AG04449 (cell line): ENCODE measurements around the gene CPNE1.
"Not testable (repeated sequence)": the region's sequence is repeated elsewhere in the genome, so short reads cannot be mapped to it uniquely, and the experiment has no call there.

Experiments used
- CTCF ChIA-PET: fragments of 350-600 bp; formaldehyde crosslinking; extraction: SDS; loops from one replicate; lab custom pipeline; 2021; ENCODE audit warnings: antibody characterized with exemption; lab: Yijun Ruan, JAX
- POLR2A ChIA-PET: fragments of 400-600, 350-600 bp; formaldehyde crosslinking; extraction: SDS; loops from one replicate; lab custom pipeline; 2020; ENCODE audit warnings: antibody characterized with exemption, inconsistent platforms; lab: Yijun Ruan, JAX
- DNase-seq: peaks from one replicate; pipeline ENCODE4 v3.0.0-alpha.2; 2010; ENCODE audit warnings: low read depth, low spot score
- H3K4me3 ChIP-seq: 2 replicates; pipeline ENCODE4 v1.5.1; 2011; ENCODE audit warnings: low read depth, mild to moderate bottlenecking, control low read depth, low read length
- TF ChIP-seq, protein P1 (sequence below): IDR thresholded peaks from one replicate; pipeline ENCODE4 v1.5.1; 2011; ENCODE audit warnings: mild to moderate bottlenecking, moderate library complexity, low read length, control low read depth, inconsistent platforms; ENCODE audit not compliant: insufficient read depth; ENCODE audit errors: missing control alignments

Gene CPNE1

DNA sequence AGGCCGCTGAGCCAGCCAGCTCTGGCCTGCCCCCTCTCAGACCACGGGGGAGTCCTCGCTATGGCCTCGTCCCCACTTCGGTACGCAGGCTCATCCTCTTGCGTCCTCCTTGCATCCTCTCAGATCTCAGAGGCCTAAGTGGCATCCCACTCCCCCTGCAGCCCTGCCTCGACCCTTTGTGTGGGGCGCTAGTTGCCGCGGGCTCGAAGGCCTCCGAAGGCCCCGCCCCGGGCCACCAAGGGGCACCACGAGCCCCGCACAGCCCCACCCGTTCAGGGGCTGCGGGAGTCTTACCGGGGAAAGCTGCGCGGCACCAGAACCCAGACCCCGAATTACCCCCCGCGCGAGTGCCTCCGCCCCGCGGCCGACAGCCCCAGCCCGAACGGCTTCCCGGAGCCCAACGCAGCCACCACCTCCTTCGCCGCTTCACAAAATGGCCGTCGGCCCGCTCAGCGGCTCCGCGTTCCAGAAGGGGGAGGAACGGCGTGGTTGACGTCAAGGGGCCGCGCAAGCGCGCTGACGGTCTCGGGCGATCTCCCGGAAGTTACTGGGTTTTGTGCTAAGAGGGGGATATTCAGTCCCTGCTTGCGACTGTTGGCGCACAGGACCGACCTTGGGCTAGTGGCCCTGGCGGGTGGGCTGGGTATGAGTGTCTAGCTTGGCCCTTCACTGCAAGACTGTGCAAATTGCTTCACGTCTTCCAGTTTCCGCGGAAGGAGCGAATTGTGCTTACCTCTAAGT lies at the start of gene CPNE1, which contains the start of gene RBM12:
CPNE1 (minus strand) TSS at position 435 of the 741 bp plus-strand sequence. CDS start 31,977 bp downstream, outside the sequence.
RBM12 (minus strand) TSS at position 435 of the 741 bp plus-strand sequence. CDS start 9,578 bp downstream, outside the sequence.
- ChIA-PET CTCF (interaction anchor here (0.7 to 1.9 kb wide), 4 partner anchors 10 to 258 kb away, joined by 3 to 6 read pairs (median 4); no protein-coding TSS in a partner anchor), POLR2A (interaction anchor here (0.9 to 1.4 kb wide), 2 partner anchors 46 to 219 kb away, joined by 3 to 8 read pairs; no protein-coding TSS in a partner anchor)
- DNase-seq: peak; percentile 41
- peak within 1 kb of the TSS; percentile 99 for H3K4me3 ChIP-seq
- TF ChIP-seq, protein P1, sequence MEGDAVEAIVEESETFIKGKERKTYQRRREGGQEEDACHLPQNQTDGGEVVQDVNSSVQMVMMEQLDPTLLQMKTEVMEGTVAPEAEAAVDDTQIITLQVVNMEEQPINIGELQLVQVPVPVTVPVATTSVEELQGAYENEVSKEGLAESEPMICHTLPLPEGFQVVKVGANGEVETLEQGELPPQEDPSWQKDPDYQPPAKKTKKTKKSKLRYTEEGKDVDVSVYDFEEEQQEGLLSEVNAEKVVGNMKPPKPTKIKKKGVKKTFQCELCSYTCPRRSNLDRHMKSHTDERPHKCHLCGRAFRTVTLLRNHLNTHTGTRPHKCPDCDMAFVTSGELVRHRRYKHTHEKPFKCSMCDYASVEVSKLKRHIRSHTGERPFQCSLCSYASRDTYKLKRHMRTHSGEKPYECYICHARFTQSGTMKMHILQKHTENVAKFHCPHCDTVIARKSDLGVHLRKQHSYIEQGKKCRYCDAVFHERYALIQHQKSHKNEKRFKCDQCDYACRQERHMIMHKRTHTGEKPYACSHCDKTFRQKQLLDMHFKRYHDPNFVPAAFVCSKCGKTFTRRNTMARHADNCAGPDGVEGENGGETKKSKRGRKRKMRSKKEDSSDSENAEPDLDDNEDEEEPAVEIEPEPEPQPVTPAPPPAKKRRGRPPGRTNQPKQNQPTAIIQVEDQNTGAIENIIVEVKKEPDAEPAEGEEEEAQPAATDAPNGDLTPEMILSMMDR: no peak

DNA sequence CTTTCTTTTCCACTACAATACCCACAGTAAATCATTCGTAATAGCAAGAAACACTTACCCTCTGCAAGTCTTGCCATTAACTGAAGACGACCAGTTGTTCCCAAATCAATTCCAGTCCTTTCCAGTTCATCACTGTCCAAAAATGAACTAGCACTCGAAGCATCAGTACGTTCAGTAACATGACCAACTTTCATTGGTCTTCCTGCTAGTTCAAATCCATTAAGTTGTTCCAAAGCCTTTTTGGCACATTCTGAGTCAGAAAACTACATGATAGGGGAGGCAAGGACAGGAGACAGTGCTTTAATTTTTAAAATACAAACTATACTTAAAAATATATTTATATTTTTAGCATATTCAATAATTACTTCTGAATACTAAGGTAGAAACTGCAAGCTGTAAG lies 49.4 kb upstream of the CPNE1 start:
- TF ChIP-seq, protein P1: no peak
- H3K4me3 ChIP-seq: no peak overlapping the region
- DNase-seq: no peak
- CTCF ChIA-PET: interaction anchor here (0.7 to 1.8 kb wide), 5 partner anchors 9 to 250 kb away, joined by 3 to 6 read pairs (median 4); no protein-coding TSS in a partner anchor
- POLR2A ChIA-PET: no interaction called here

DNA sequence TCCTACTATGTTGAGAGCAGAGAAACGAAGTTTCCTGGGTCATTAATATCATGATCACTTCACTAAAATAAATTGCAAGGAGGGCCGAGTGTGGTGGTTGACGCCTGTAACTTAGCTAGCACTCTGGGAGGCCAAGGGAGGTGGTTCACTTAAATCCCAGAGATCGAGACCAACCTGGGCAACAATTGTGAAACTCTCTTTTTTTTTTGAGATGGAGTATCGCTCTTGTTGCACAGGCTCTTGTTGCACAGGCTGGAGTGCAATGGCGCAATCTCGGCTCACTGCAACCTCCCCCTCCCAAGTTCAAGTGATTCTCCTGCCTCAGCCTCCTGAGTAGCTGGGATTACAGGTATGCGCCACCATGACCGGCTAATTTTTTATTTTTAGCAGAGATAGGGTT lies 48.4 kb upstream of the CPNE1 start:
- POLR2A ChIA-PET: interaction anchor here (1.6 kb wide), 1 partner anchor 29 kb away, joined by 3 read pairs; the partner anchor contains the start of gene RBM39
- DNase-seq, H3K4me3 ChIP-seq: not testable (repeated sequence)
- CTCF ChIA-PET: interaction anchor here (1.0 to 1.7 kb wide), 3 partner anchors 26 to 249 kb away, joined by 3 to 6 read pairs (median 3); no protein-coding TSS in a partner anchor

DNA sequence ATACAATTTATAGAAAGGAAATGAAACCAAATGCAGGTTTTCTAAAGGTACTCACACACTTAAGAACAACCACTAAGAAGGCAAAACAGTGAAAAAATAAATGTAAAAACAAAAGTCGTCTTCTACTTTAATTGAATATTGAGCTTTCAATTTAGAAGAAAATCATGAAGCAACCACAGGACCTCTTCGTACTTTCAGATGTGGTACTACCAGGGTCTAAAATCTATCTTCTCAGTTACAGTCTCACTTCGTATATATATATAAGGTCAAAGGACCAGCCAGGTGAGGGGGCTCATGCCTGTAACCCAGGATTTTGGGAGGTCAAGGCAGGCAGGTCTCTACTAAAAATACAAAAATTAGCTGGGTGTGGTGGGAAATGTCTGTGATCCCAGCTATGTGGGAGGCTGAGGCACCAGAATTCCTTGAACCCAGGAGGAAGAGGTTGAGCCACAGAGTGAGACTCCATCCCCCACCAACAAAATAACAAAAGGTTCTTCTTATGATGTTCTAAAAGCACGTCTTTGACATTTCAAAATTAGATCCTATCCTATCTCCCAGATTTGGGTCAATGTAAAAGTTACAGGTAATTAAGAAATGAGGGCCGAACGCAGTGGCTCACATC lies 47.0 kb upstream of the CPNE1 start:
- CTCF ChIA-PET: interaction anchor here (0.6 to 2.0 kb wide), 4 partner anchors 9 to 223 kb away, joined by 3 to 6 read pairs (median 4); partner anchors contain the start of genes NFS1 and ROMO1
- POLR2A ChIA-PET: interaction anchor here (1.0 to 1.6 kb wide), 2 partner anchors 12 to 30 kb away, joined by 3 to 4 read pairs; partner anchors contain the start of gene RBM39
- TF ChIP-seq, protein P1: no peak
- H3K4me3 ChIP-seq: no peak overlapping the region
- DNase-seq: no peak

DNA sequence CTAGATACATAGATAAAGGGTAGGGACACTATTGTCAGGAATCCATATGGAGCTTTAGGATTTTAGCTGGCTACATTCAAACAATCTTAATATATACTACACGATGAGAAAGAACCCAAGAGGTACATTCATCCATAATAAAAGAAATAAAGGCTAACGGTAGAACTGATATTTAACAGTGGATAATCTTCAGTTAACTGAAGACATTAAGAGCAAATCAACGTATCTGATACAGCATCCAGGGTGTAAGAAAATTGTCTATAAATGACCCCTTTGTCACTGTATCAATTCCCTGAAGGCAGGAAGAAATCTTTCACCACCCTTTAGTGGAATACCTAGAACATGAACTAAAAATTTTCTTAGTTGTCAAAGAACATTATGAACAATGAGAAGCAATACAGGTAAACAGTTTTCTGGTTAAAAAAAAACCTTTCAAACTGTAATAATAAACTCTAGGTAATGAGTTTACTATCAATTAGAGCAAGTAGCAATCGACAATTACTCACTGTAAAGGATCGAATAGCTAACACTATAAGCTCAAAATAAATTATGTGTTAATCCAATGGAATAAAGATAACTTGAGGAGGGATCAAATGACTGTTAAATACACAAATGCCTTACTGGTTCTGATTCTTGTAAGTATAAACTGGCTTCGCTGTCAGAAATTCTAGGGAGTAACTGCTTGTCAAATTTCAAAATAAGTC lies 46.3 kb upstream of the CPNE1 start:
- H3K4me3 ChIP-seq: no peak overlapping the region
- TF ChIP-seq, protein P1: no peak
- POLR2A ChIA-PET: interaction anchor here (1.0 kb wide), 1 partner anchor 11 kb away, joined by 4 read pairs; no protein-coding TSS in a partner anchor
- CTCF ChIA-PET: interaction anchor here (0.6 to 2.0 kb wide), 3 partner anchors 9 to 224 kb away, joined by 3 to 6 read pairs (median 6); partner anchors contain the start of genes NFS1 and ROMO1
- no peak for DNase-seq

DNA sequence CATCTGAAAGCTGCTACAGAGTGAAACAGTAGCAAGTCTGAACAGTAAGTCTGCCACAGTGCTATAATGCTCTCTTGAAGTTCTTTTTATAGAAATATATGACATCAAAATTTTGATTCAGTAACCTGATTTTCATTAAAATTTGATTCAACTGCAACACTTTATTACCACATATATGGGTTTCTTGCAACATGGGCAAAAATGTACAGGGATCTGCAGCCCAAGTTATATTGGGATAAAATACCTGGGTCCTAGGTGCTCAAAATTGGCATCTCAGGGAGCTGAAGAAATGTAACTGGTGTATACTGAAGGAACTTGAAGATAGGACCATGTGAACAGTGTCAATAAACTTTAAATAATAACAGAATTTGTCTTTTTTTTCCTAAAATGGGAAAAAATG lies 45.3 kb upstream of the CPNE1 start:
- ChIA-PET CTCF (interaction anchor here (1.4 to 2.0 kb wide), 3 partner anchors 10 to 175 kb away, joined by 4 to 6 read pairs (median 5); partner anchors contain the start of genes NFS1 and ROMO1), POLR2A (interaction anchor here (0.7 to 0.9 kb wide), 2 partner anchors 9 to 166 kb away, joined by 3 read pairs; no protein-coding TSS in a partner anchor)
- DNase-seq: no peak
- TF ChIP-seq, protein P1: no peak
- no peak overlapping the region for H3K4me3 ChIP-seq
